Measurements from ENCODE around the gene HMMR. TPM values are rescaled to one million over a fixed set of nuclear protein-coding genes. Genes with fewer than 3 reads are reported as not detected.
"Not testable (repeated sequence)": the region's sequence is repeated elsewhere in the genome, so short reads cannot be mapped to it uniquely, and the experiment has no call there.

The HMMR gene, protein sequence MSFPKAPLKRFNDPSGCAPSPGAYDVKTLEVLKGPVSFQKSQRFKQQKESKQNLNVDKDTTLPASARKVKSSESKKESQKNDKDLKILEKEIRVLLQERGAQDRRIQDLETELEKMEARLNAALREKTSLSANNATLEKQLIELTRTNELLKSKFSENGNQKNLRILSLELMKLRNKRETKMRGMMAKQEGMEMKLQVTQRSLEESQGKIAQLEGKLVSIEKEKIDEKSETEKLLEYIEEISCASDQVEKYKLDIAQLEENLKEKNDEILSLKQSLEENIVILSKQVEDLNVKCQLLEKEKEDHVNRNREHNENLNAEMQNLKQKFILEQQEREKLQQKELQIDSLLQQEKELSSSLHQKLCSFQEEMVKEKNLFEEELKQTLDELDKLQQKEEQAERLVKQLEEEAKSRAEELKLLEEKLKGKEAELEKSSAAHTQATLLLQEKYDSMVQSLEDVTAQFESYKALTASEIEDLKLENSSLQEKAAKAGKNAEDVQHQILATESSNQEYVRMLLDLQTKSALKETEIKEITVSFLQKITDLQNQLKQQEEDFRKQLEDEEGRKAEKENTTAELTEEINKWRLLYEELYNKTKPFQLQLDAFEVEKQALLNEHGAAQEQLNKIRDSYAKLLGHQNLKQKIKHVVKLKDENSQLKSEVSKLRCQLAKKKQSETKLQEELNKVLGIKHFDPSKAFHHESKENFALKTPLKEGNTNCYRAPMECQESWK
- total RNA-seq: 0.31 TPM

GRCh38 chr5:163460562-163461171 is at the start of gene HMMR:
Gene HMMR (plus strand): TSS chr5:163460632. CDS start chr5:163460693, 61 bp downstream.
- no peak for DNase-seq (ENCODE audit: low spot score)

DNA sequence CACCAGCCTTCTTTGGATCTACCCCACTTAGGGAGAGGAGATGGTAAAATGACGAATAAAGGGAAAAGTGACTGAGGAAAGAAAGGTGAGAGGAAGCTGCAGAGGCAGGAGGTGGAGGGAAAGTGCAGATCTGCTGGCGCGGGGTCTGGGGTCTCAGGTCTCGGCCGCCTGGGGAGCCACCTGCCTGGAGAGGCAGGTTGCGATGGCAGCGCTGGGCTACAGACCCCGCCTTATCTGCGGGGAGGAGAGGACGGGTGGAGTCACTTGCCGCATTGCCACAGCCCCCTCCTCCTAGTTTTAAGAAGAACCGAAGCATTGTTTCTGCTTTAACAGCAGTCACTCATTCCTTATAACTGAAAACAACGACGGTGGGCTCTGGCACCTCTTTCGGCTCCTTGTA is 44.8 kb upstream of the HMMR start:
- not testable (repeated sequence) for DNase-seq (ENCODE audit: low spot score)

GRCh38 chr5:163424836-163425235 is 35.6 kb upstream of the HMMR start:
- DNase-seq (ENCODE audit: low spot score): no peak

DNA sequence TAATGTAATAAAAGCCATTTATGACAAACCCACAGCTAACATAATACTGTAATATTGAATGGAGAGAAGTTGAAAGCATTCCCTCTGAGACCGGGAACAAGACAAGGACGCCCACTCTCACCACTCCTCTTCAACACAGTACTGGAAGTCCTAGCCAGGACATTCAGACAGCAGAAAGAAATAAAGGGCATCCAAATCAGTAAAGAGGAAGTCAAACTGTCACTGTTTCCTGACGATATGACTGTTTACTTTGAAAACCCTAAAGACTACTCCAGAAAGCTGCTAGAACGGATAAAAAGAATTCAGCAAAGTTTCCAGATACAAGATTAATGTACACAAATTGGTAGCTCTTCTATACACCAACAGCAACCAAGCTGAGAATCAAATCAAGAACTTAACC is 34.3 kb upstream of the HMMR start:
- not testable (repeated sequence) for DNase-seq (ENCODE audit: low spot score)

GRCh38 chr5:163432544-163432943 is 27.9 kb upstream of the HMMR start:
- no peak for DNase-seq (ENCODE audit: low spot score)

DNA sequence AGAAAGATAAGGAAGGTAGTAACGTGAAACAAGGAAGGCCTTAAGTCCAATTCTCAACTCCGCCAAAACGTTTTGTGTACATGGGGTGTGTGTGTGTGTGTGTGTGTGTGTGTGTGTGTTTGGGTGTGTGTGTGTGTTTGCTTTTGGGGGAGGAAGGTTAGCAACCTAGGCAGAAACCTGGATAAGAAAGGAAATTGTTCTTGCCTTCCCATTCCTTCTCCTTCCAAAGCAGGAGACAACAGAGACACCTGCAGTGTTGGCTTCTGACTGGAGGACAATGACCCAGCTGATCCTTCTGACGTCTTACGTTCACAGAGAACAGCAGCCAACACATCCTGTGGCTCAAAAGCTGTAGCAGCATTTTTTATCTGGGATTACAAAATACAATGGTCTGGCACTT is 27.2 kb upstream of the HMMR start:
- DNase-seq (ENCODE audit: low spot score): no peak

DNA sequence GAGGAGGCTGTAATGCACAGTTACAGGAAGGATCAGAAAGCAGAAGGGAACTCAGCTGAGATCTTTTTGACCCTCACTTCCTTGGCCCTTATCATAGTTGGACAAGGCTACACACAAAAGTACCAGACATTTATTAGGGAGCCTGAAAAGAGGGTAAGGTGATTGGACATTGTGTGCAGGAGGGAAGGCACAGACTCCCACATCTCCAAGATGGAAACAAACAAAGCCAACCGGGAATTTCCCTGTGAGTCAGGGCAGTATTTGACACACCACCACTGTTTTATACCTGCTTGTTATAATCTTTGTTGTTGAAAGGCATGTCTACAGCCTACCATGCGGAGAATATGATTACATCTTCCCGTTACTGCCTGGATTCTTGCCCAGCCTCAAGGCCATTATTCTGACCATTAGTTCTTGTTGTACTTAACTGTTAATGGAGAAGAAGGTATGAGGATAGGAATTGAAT is 26.0 kb upstream of the HMMR start:
- no peak for DNase-seq (ENCODE audit: low spot score)

GRCh38 chr5:163436515-163436914 is 23.9 kb upstream of the HMMR start:
- DNase-seq (ENCODE audit: low spot score): no peak

DNA sequence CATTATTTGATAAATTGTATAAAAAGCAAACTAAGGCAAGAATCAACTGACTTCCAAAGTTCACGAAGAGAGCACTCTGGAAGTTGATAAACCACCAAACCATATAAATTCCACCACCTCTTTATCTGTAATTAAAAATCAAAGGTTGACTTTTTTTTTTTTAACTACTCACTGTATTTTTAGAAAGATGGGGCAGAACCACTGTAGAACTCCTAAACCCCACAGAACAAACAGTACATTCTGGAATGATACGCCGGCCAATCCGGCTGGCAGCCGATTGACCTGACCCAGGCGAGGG is 23.5 kb upstream of the HMMR start:
- no peak for DNase-seq (ENCODE audit: low spot score)

GRCh38 chr5:163437309-163438182 is 22.9 kb upstream of the HMMR start, which contains the start of gene CCNG1:
Gene CCNG1 (plus strand): TSS chr5:163437595. CDS start chr5:163439257, 1,662 bp downstream.
- DNase-seq (ENCODE audit: low spot score): peak; percentile 96

DNA sequence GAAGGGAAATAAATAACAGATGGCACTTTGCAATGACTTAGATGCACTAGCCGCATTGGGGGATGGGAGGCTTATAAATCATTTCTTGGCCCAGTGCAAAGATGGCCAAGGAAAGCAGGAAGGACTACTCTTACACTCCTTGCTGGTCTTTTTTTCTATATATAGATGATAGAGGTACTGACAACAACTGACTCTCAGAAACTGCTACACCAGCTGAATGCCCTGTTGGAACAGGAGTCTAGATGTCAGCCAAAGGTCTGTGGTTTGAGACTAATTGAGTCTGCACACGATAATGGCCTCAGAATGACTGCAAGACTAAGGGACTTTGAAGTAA is 21.4 kb upstream of the HMMR start:
- no peak for DNase-seq (ENCODE audit: low spot score)

DNA sequence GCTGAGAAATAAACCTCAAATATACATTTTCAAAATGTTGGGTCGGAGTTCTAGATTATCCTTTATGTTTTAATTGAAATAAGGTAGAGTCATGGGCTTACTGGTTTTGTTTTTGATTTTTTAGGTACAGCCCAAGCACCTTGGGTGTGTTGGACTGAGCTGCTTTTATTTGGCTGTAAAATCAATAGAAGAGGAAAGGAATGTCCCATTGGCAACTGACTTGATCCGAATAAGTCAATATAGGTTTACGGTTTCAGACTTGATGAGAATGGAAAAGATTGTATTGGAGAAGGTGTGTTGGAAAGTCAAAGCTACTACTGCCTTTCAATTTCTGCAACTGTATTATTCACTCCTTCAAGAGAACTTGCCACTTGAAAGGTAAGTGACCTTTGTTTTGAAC is 19.5 kb upstream of the HMMR start:
- no peak for DNase-seq (ENCODE audit: low spot score)

DNA sequence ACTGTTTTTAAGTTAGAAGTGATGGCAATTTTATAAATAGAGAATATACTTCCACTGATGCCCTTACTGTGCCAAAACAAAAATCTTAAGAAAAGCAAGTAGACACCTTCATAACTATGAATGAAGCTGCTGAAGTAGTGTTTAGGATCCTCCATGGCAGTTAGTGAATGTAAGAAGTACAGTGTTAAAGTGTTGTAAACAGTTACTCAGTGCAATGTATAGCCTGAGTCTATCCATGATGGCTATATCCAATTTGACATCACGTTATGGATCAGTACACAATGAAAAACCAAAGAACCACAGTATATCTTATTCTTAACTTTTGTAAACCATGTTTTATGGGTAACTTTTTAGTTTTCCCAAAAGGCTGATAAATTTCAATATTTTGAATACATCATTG is 15.9 kb upstream of the HMMR start:
- DNase-seq (ENCODE audit: low spot score): no peak

DNA sequence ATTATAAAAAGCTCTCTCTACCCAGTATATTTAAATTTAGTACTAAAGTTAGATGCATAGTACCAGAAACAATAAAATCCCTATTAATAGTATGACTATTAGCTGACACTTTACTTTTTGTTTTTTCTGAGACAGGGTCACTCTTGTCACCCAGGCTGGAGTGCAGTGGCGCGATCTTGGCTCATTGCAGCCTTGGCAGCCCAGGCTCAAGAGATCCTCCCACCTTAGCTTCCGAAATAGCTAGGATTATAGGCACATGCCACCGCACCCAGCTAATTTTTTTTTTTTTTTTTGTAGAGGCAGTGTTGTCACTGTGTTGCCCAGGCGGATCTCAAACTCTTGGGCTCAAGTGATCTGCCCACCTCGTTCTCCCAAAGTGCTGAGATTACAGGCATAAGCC is 15.1 kb upstream of the HMMR start:
- DNase-seq (ENCODE audit: low spot score): no peak

GRCh38 chr5:163447191-163447590 is 13.2 kb upstream of the HMMR start:
- DNase-seq (ENCODE audit: low spot score): no peak

DNA sequence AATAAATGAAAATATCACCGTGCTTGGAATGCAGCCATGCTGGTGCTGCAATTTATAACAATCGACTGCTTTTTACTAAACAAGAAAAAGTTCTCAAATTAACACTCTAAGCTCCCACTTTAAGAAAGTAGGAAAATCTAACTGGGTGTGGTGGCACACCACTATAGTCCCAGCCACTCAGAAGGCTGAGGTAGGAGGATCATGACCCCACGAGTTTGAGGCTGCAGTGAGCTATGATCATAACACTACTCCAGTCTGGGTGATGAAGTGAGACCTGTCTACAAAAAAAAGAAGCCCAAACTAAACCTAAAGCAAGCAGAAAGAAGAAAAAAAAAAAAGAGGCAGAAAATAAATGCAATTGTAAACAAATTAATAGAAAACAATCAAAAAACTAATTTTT is 12.6 kb upstream of the HMMR start:
- DNase-seq (ENCODE audit: low spot score): no peak

DNA sequence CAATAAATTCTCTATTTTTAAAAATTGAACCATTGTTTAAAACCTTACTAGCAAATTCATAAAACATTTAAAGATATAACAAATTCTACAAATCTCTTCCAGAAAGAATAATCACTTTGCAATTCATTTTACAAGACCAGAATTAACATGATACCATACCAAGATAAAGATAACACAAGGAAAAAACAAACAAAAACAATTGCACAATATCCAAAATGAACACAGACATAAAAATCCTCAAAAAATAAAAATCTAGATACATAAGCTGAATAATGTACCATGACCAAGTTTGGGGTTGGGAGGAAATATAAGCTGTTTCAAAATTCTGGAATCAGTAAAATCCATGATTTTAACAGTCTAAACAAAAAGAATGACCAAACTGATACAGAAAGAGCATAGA is 11.9 kb upstream of the HMMR start:
- DNase-seq (ENCODE audit: low spot score): no peak

GRCh38 chr5:163451489-163451888 is 8.9 kb upstream of the HMMR start:
- no peak for DNase-seq (ENCODE audit: low spot score)

DNA sequence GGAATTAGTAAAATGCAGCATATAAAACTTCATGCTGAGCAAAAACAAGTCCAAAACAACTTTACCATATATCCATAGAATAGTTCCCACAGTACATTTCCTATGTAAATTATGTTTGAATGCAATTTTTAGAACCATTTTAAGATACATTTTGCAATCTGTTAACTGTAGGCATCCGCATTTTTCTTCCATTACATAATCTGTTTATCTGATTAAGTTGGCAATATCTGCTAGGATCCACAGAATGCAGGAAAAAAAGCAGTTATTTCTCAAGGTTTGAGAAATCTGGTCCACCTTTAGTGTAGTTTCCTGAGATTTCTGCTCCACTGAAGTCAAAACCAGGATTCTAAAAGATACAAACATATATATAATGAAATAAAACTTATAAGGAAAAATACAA is 6.7 kb upstream of the HMMR start:
- DNase-seq (ENCODE audit: low spot score): no peak

- not testable (repeated sequence) for DNase-seq (ENCODE audit: low spot score)
These were observed 5.0 kb upstream of the HMMR start for GRCh38 chr5:163455406-163455805.

DNA sequence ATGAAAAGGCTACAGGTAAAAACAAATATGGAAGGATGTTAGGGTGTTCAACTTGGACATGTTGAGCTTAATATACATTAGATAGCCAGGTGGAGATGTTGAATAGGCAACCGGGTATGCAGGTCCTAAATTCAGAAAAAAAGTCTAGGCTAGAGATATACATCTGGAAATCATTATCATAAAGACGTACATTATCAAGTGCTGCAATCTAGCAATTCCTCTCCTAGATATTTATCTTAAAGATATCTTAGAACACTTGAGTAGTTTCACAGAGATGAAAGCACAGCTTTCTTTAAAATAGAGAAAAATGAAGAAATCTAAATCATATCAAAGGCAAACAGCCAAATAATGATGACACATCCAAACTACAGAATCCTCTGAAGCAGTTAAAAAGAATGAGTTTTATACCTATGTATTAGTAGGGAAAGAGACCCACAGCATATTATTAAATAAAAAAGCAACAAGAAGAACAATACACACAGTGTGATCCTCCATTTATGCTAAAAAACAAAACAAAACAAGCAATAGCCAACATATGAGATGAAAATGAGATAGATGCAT is 4.3 kb upstream of the HMMR start:
- no peak for DNase-seq (ENCODE audit: low spot score)

DNA sequence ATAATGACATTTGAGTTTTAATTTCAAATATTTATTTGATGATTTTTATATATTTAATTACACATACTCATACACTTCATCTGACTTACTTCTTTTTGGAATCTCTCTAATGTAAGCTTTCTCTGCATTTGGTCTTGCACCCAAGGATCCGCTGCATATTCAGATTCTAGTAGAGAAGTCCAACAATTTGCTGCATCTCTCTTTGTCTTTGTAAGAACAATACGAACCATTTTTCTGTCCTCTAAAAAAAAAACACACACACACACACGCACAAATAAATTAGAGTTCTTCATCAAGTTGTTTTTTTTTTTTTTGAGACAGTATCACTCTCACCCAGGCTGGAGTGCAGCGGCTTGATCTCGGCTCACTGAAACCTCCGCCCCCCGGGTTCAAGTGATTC is 3.6 kb upstream of the HMMR start:
- DNase-seq (ENCODE audit: low spot score): no peak

All from ureter (tissue), 1 donor.